ENCODE results near the gene CFAP299. TPM values are rescaled to one million over a fixed set of nuclear protein-coding genes. Genes with fewer than 3 reads are reported as not detected.

CFAP299 gene
- total RNA-seq, 2 experiments from 2014 or later = not detected

DNA sequence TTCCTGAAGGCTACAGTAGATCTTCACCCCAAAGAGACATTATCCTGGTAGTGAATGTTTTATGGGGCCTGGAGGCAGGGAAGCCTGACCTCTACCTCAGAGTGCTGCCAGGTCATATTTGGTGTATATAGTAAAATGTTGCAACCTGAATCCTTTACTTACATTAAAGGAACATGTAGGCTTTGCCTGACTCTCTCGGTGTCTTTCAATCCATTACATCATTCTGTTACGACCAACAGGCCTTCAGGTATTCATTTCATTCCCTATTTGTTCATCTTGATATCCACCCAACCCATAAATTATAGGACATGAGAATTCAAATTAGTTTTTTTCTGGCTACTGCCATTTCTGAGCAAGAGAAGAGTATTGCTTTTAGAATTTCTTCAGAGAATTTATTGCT, 116.5 kb downstream of the CFAP299 start:
- Mint-ChIP-seq H3K36me3 (peaks cover 4% of the 10 kb centered on the region), H3K27ac (no peak overlapping the region), H3K4me3 (no peak overlapping the region), H3K4me1 (no peaks in the 10 kb centered on the region), H3K9me3 (ENCODE audit: low read depth) (peaks cover 3% of the 10 kb centered on the region), H3K27me3 (no peaks in the 10 kb centered on the region)
- CTCF ChIA-PET = interaction anchor here (1.4 kb wide), 1 partner anchor 12 kb away, joined by 3 read pairs; no protein-coding TSS in a partner anchor
- DNase-seq (no peak), ATAC-seq (no peak)

DNA sequence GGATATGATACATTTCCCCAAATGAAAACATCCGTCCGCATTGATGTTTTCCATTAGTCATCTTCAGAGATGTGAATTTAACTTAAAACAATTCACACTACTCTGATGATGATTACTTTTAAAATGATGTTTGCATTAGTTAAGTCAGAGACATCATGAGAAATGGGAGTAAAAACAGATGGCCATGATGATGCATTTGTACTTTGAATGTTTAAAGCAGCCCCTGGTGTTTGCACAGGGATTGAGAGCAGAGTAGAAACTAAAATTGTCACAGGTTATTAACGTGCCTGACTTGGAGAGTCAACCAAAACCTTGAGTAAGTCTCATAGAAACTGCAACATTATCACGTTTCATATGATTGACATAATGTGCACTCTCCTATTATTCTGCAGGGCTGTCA, 117.2 kb downstream of the CFAP299 start:
- Mint-ChIP-seq H3K9me3 (ENCODE audit: low read depth) (peaks cover 3% of the 10 kb centered on the region), H3K4me1 (no peaks in the 10 kb centered on the region), H3K27me3 (no peaks in the 10 kb centered on the region), H3K27ac (no peak overlapping the region), H3K4me3 (no peak overlapping the region), H3K36me3 (peaks cover 4% of the 10 kb centered on the region)
- ATAC-seq (no peak), DNase-seq (no peak)
- CTCF ChIA-PET = no interaction called here

DNA sequence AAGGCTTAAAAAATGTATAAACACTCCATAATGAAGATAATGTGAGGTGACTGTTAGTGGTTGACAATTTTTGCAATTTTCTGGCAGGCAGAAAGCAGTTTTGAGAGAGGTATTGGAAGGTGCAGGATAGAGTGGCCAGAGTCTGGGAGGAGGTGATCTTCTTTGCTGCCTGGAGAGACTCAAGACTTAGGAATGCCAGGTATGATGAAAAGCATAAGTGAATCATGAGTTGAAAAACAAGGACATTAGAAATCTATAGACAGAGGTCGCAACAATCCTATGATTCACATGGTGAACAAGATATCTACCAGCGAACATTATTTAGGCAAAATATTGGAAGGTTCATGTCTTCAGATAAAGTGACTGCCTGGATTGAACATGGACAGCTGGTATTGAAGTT, 118.5 kb downstream of the CFAP299 start:
- H3K4me3 Mint-ChIP-seq = no peak overlapping the region
- H3K27ac Mint-ChIP-seq = no peak overlapping the region
- H3K9me3 Mint-ChIP-seq (ENCODE audit: low read depth) = peaks cover 3% of the 10 kb centered on the region
- DNase-seq = no peak
- ATAC-seq = no peak
- no peaks in the 10 kb centered on the region for H3K27me3 Mint-ChIP-seq
- CTCF ChIA-PET = no interaction called here
- H3K36me3 Mint-ChIP-seq = peaks cover 4% of the 10 kb centered on the region
- H3K4me1 Mint-ChIP-seq = no peaks in the 10 kb centered on the region

DNA sequence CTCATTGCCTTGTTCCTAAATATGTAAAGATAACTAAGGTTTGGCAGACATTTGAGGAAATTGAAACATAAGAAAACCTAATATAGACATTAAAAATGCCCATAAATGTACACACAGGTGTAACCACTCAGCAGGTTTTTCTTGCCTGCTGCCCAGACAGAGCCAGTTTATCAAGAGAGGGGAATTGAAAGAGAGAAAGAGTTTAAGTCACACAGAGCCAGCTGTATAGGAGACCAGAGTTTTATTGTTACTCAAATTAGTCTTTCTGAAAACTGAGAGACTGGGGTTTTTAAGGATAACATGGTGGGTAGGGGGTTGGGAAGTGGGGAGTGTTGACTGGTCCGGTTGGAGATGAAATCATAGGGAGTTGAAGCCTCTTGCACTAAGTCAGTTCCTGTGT, 119.0 kb downstream of the CFAP299 start:
- CTCF ChIA-PET = no interaction called here
- DNase-seq = no peak
- no peak overlapping the region for H3K4me3 Mint-ChIP-seq
- no peaks in the 10 kb centered on the region for H3K4me1 Mint-ChIP-seq
- H3K27ac Mint-ChIP-seq = no peak overlapping the region
- H3K9me3 Mint-ChIP-seq (ENCODE audit: low read depth) = peaks cover 3% of the 10 kb centered on the region
- no peak for ATAC-seq
- H3K36me3 Mint-ChIP-seq = peaks cover 4% of the 10 kb centered on the region
- H3K27me3 Mint-ChIP-seq = no peaks in the 10 kb centered on the region

DNA sequence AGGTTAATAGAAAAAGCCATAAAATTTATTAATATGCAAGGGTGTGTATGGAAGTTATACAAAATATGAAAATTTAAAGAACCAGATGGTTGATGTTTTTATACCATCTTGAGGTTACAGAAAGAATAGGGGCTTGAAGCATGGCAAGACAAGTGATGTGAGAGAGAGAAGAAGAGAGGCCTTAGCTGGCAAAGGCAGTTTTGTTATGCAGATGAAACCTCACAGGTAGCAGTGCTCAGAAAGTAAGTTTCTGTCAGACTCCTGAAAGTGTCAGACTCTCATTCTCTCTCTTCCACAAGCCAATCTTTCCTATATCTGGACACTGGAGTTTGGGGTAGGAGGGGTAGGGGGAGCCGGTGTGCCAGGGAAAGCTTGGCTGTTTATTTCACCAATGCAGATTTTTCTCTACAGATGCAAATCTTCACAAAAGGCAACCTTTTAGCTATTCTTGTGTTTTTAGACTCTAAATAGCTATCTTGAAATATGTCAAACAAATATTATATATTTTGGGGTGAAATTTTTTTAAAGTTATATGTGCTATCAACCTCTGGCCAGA, 124.5 kb downstream of the CFAP299 start:
- ATAC-seq = no peak
- H3K4me1 Mint-ChIP-seq = peaks cover 11% of the 10 kb centered on the region
- no peak overlapping the region for H3K27ac Mint-ChIP-seq
- no peak for DNase-seq
- peaks cover 13% of the 10 kb centered on the region for H3K36me3 Mint-ChIP-seq
- H3K9me3 Mint-ChIP-seq (ENCODE audit: low read depth) = no peaks in the 10 kb centered on the region
- no peaks in the 10 kb centered on the region for H3K27me3 Mint-ChIP-seq
- CTCF ChIA-PET = interaction anchor here (0.5 to 1.3 kb wide), 2 partner anchors 79 to 1298 kb away, joined by 3 read pairs; no protein-coding TSS in a partner anchor
- no peak overlapping the region for H3K4me3 Mint-ChIP-seq

DNA sequence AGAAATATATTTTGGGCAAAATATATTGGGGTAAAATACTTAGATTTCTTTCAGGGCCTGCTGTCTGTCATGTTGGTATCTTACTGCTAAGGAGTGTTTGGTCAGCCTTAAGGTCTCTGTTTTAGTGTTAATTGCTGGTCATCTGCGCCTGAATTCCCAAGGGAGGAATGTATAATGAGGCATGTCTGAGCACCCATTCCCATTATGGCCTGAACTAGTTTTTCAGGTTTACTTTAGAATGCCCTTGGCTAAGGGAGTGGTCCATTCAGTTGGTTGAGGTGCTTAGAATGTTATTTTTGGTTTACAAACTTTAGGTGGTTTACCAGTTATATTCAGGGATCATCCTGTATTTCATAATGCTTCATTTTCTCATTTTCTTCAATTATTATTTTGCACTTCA, 125.9 kb downstream of the CFAP299 start:
- Mint-ChIP-seq H3K36me3 (peaks cover 13% of the 10 kb centered on the region), H3K4me3 (no peak overlapping the region), H3K27me3 (no peaks in the 10 kb centered on the region), H3K27ac (no peak overlapping the region), H3K9me3 (ENCODE audit: low read depth) (no peaks in the 10 kb centered on the region), H3K4me1 (peaks cover 11% of the 10 kb centered on the region)
- no peak for ATAC-seq
- CTCF ChIA-PET = no interaction called here
- DNase-seq = no peak

DNA sequence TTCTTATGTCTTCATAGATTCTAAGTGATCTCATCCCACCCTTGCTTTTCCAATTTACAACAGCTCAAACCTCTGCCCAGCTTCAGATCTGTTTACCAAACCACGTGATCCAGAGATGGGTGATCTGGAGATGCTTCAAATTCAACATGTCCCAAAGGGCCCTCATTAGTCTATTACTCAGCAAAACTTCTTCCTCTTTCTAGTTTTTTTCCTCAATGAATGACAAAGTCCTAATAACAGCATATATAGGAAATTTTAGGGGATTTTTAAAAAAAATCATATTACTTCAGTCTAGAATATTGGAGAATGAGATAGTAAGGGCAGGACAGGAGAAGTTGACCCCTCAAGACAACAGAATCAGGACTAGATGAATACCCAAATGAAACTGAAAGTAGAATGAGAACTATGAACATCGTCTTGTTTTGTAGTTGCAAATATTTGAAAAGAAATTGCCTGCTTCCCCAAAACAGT, 127.1 kb downstream of the CFAP299 start:
- Mint-ChIP-seq H3K36me3 (peaks cover 15% of the 10 kb centered on the region), H3K9me3 (ENCODE audit: low read depth) (no peaks in the 10 kb centered on the region), H3K4me1 (peaks cover 11% of the 10 kb centered on the region), H3K27me3 (no peaks in the 10 kb centered on the region), H3K4me3 (peak overlapping the region; percentile 24), H3K27ac (peak overlapping the region; percentile 83)
- ATAC-seq (peak; percentile 66), DNase-seq (no peak)
- CTCF ChIA-PET = no interaction called here

DNA sequence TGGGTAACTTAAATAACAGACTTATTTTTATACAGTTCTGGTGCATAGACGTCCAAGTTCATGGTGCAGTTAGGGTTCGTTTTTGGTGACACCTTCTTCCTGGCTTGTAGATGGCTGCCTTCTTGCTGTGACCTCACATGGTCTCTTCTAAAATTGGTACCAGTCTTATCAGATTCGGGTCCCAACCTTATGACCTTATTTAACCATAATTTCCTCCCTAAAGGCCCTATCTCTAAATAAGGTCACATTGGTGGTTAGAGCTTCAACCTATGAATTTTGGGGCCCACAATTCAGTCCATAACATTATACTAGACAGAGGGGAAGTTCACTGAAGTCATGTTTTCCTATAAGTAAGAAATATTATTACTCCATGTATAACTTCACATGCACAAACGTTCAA, 128.0 kb downstream of the CFAP299 start:
- Mint-ChIP-seq H3K27me3 (no peaks in the 10 kb centered on the region), H3K36me3 (peaks cover 15% of the 10 kb centered on the region), H3K9me3 (ENCODE audit: low read depth) (no peaks in the 10 kb centered on the region), H3K4me1 (peaks cover 11% of the 10 kb centered on the region), H3K4me3 (peak overlapping the region; percentile 5), H3K27ac (peak overlapping the region; percentile 41)
- no peak for ATAC-seq
- CTCF ChIA-PET = no interaction called here
- DNase-seq = no peak

DNA sequence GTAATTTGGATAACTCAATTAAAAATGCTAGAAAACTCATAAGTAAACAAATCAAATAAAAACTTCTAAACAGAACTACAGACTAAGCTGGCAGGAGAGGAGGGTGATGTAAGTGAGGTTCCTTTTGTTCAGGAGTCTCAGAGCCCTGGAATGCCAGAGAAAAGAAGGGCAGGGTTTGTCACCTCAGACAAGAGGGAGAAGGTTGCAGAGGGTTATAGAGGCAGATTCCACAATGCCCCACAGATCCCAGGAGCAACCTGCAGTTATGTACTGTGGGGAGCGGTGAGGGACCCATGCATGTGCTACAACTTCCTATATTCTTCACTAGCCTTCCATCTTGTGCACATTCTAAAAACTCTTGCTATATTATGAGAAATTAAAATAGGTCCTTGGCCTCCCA, 129.7 kb downstream of the CFAP299 start:
- Mint-ChIP-seq H3K4me3 (no peak overlapping the region), H3K27me3 (no peaks in the 10 kb centered on the region), H3K27ac (no peak overlapping the region), H3K36me3 (peaks cover 15% of the 10 kb centered on the region), H3K4me1 (peaks cover 11% of the 10 kb centered on the region), H3K9me3 (ENCODE audit: low read depth) (no peaks in the 10 kb centered on the region)
- ATAC-seq = no peak
- CTCF ChIA-PET = interaction anchor here (0.6 kb wide), 1 partner anchor 1647 kb away, joined by 3 read pairs; no protein-coding TSS in a partner anchor
- DNase-seq = no peak

DNA sequence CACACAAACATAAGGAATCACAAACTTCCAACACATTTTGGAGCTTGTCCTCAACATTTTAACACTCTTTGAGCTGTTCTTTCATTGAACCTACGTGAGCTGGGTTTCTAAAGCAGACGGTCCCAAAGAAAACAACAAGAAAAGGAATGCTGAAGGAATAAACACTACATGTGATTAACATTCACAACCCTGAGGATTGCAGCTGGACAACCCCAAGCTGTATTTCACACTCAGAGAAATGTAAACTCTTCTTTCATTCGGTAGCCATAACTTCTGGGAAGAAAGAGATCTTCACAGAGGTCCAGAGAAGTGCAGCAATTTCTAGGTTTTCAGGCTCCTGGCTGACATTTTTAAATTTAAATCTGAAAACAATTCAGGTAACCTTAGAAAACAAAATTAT, 130.2 kb downstream of the CFAP299 start:
- Mint-ChIP-seq H3K9me3 (ENCODE audit: low read depth) (no peaks in the 10 kb centered on the region), H3K4me1 (peaks cover 11% of the 10 kb centered on the region), H3K36me3 (peaks cover 15% of the 10 kb centered on the region), H3K27ac (no peak overlapping the region), H3K4me3 (no peak overlapping the region), H3K27me3 (no peaks in the 10 kb centered on the region)
- DNase-seq = no peak
- CTCF ChIA-PET = interaction anchor here (0.6 kb wide), 1 partner anchor 1647 kb away, joined by 3 read pairs; no protein-coding TSS in a partner anchor
- no peak for ATAC-seq

DNA sequence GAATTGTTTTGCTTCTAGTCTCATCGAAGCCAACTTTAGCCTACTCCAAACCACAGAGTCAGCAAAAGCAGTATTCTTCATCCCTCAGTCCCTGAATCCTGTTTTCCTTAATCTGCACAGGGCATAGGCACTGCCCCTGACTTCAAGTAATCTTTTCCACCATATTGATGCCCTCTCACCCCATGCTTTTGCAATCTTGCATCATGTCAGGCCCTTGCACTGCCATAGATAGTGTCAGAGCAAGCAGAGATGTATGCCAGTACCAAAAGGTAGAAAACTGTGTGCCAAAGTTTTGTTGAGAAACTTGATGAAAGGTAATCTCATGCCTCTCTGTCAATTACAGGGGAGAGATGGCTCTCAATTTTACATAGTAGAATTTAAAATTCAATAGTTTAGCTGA, 131.1 kb downstream of the CFAP299 start:
- peaks cover 15% of the 10 kb centered on the region for H3K36me3 Mint-ChIP-seq
- H3K4me3 Mint-ChIP-seq = no peak overlapping the region
- no peaks in the 10 kb centered on the region for H3K27me3 Mint-ChIP-seq
- DNase-seq = no peak
- H3K9me3 Mint-ChIP-seq (ENCODE audit: low read depth) = no peaks in the 10 kb centered on the region
- ATAC-seq = no peak
- CTCF ChIA-PET = no interaction called here
- peaks cover 11% of the 10 kb centered on the region for H3K4me1 Mint-ChIP-seq
- no peak overlapping the region for H3K27ac Mint-ChIP-seq

DNA sequence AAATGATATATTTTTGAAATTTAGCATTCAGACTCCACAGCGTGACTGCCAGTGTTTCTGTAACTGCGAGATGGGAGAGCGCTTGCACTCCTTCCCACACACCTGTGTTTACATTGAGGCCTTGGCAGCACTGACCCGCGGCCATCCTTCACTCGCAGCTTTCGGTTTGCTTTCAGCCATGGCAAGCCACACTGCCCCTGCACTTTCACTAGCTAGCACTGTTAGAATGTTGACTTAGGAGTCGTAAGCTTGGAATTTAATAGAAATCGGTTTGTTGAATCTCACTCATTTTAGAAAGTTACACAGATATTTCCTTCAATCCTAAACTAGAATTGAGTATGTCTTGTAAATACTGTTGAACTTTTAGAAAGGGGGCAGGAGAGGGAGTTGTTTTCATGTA, 136.2 kb downstream of the CFAP299 start:
- H3K27me3 Mint-ChIP-seq = no peaks in the 10 kb centered on the region
- no peaks in the 10 kb centered on the region for H3K4me1 Mint-ChIP-seq
- H3K27ac Mint-ChIP-seq = no peak overlapping the region
- ATAC-seq (no peak), DNase-seq (no peak)
- no peak overlapping the region for H3K4me3 Mint-ChIP-seq
- H3K9me3 Mint-ChIP-seq (ENCODE audit: low read depth) = no peaks in the 10 kb centered on the region
- H3K36me3 Mint-ChIP-seq = peaks cover 2% of the 10 kb centered on the region
- CTCF ChIA-PET = no interaction called here

DNA sequence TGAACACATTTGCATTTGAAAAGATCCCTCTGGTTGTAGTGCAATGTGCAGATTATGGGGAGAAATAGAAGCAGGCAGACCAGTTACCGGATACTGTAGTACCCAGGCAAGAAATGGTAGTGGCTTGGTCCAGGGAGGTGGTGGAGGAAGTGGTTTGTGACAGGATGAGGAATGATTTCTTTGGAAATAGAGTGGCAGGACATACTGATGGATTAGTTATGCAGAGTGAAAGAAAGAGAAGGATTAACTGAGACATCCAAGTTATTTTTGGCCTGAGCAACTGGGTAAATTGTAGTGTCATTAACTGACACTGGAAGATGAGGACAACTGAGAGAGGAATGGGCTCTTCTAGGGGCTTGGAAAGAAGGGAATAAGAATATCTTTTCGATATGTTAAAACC, 139.7 kb downstream of the CFAP299 start:
- no peak overlapping the region for H3K27ac Mint-ChIP-seq
- no peak overlapping the region for H3K4me3 Mint-ChIP-seq
- H3K9me3 Mint-ChIP-seq (ENCODE audit: low read depth) = no peaks in the 10 kb centered on the region
- CTCF ChIA-PET = no interaction called here
- DNase-seq (no peak), ATAC-seq (no peak)
- H3K36me3 Mint-ChIP-seq = no peaks in the 10 kb centered on the region
- no peaks in the 10 kb centered on the region for H3K4me1 Mint-ChIP-seq
- H3K27me3 Mint-ChIP-seq = no peaks in the 10 kb centered on the region

DNA sequence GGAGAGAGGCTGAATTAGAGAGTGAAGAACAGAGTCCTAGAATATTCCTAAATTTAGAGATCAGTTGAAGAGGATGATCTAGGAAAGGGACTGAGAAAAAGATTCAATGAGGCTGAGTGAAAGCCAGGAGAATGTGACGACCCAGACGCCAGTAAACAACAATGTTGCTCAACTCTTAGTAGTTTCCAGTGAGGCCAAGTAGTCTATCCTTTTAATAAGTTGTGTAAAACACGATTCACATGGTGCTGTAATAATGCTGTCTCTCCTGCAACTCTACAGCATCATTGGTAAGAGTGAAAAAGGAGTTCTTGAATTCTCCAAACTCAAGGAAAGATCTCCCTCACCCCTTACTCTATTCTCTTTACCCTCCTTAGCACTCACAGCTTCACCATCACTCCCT, 140.3 kb downstream of the CFAP299 start:
- DNase-seq (no peak), ATAC-seq (no peak)
- CTCF ChIA-PET = no interaction called here
- Mint-ChIP-seq H3K4me1 (no peaks in the 10 kb centered on the region), H3K4me3 (no peak overlapping the region), H3K27me3 (no peaks in the 10 kb centered on the region), H3K36me3 (no peaks in the 10 kb centered on the region), H3K9me3 (ENCODE audit: low read depth) (no peaks in the 10 kb centered on the region), H3K27ac (no peak overlapping the region)

DNA sequence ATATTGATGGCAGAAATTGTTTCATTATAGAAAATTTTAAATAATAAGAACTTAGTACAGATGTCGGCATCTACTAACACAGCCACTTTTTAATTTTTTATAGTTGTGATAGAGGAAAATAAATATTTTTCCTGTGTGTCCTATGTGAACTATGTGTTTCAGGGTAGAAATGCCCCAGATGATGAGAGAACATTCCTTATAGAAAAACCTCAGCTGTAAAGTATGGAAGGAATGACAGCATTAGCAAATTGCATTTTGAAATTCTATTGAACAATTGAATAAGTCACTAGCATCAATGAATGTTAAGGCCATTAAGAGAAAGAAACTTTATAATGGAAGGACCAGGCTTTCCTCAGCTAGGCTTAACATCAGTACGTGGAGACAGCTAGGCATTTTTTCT, 149.2 kb downstream of the CFAP299 start:
- Mint-ChIP-seq H3K4me3 (no peak overlapping the region), H3K36me3 (no peaks in the 10 kb centered on the region)

More for the DNA sequence above, 149.2 kb downstream of the CFAP299 start:
- H3K27ac Mint-ChIP-seq = no peak overlapping the region
- H3K27me3 Mint-ChIP-seq = no peaks in the 10 kb centered on the region
- H3K4me1 Mint-ChIP-seq = no peaks in the 10 kb centered on the region
- ATAC-seq (no peak), DNase-seq (no peak)
- CTCF ChIA-PET = no interaction called here
- H3K9me3 Mint-ChIP-seq (ENCODE audit: low read depth) = no peaks in the 10 kb centered on the region
